K562 (cell line): ENCODE data around the gene DAB1. TPM values are rescaled to one million over a fixed set of nuclear protein-coding genes. Genes with fewer than 3 reads are reported as not detected.

Source experiments
- ATAC-seq: fragments of 200-7000 bp; cut with Tn5 transposase; 3 replicates; pipeline ENCODE4 v1.9.1; 2020; ENCODE audit warnings: moderate library complexity
- BruUV-seq: library from RNA; stranded (reverse); fragments of 400-500 nt; replicated peaks from 2 replicates; lab custom pipeline; 2021; lab: Mats Ljungman, UMichigan
- CTCF ChIA-PET: fragments of 300-600 bp; formaldehyde crosslinking; extraction: SDS; loops from one replicate; lab custom pipeline; 2021; ENCODE audit warnings: low intra/inter-chr PET ratio; lab: Yijun Ruan, JAX
- POLR2A ChIA-PET: fragments of 300-600, 350-650 bp; sonication (Branson Sonifier 250); formaldehyde crosslinking; extraction: SDS; loops from one replicate; lab custom pipeline; 2021; ENCODE audit warnings: antibody characterized with exemption, inconsistent platforms; lab: Yijun Ruan, JAX
- DNase-seq, 4 experiments: peaks; one replicate each; pipeline versions ENCODE4 v3.0.0 to v3.0.0-alpha.2; 2011 to 2018; ENCODE audit warnings: low spot score in 3 of 4, mixed read lengths in 3 of 4; ENCODE audit errors: extremely low read depth in 1 of 4
- FAIRE-seq: peaks from 2 replicates; lab custom pipeline; 2011; peaks lifted over from hg19 to GRCh38; lab: Jason Lieb, UNC
- H2AFZ ChIP-seq: 2 replicates; pipeline ENCODE4 v1.6.0; 2011; ENCODE audit warnings: low read depth, low read length, control low read depth, inconsistent platforms
- H3K27ac ChIP-seq: fragments of 200-600 bp; 3 replicates; pipeline ENCODE4 v1.8.0; 2011; ENCODE audit warnings: low read depth, mild to moderate bottlenecking, control low read depth, inconsistent platforms, low read length, moderate library complexity, mixed read lengths; ENCODE audit errors: extremely low read depth
- H3K27me3 ChIP-seq, 2 experiments: fragments of 300-600 bp in 1 of 2; 2 replicates in 1 of 2; 3 replicates in 1 of 2; pipeline versions ENCODE4 v1.6.0 to v1.8.0; 2011; ENCODE audit warnings: inconsistent platforms in 2 of 2, low read length in 2 of 2, mild to moderate bottlenecking in 1 of 2, mixed read lengths in 1 of 2, moderate library complexity in 1 of 2; ENCODE audit not compliant: control insufficient read depth in 2 of 2, insufficient read depth in 2 of 2
- H3K36me3 ChIP-seq: fragments of 300-600 bp; 3 replicates; pipeline ENCODE4 v1.8.0; 2011; ENCODE audit warnings: mild to moderate bottlenecking, low read length, inconsistent platforms; ENCODE audit not compliant: control insufficient read depth, insufficient read depth
- H3K4me1 ChIP-seq, 2 experiments: fragments of 200-600 bp in 1 of 2; replicated peaks in 1 of 2; 2 replicates in 1 of 2; 3 replicates in 1 of 2; pipeline versions ENCODE4 v1.5.1 to v1.8.0; 2011; ENCODE audit warnings: inconsistent platforms in 2 of 2, low read length in 2 of 2, mild to moderate bottlenecking in 1 of 2, mixed read lengths in 1 of 2, moderate library complexity in 1 of 2; ENCODE audit not compliant: control insufficient read depth in 2 of 2, insufficient read depth in 2 of 2
- H3K4me2 ChIP-seq: 2 replicates; pipeline ENCODE4 v1.6.1; 2011; ENCODE audit warnings: low read length, control low read depth, inconsistent platforms, mixed read lengths; ENCODE audit not compliant: insufficient read depth
- H3K4me3 ChIP-seq: fragments of 200-600 bp; sonication (generic), shearing (Covaris generic); 2 replicates; pipeline ENCODE4 v1.5.1; 2016; ENCODE audit warnings: control low read depth, inconsistent platforms
- H3K79me2 ChIP-seq: fragments of 200-600 bp; 3 replicates; pipeline ENCODE4 v1.8.0; 2011; ENCODE audit warnings: low read length, inconsistent platforms; ENCODE audit not compliant: control insufficient read depth, insufficient read depth
- H3K9ac ChIP-seq, 2 experiments: 2 replicates each; pipeline versions ENCODE4 v1.6.0 to v1.6.1; 2011; ENCODE audit warnings: low read depth in 2 of 2, low read length in 2 of 2, control low read depth in 1 of 2, inconsistent platforms in 1 of 2, mild to moderate bottlenecking in 1 of 2, mixed read lengths in 1 of 2; ENCODE audit not compliant: insufficient read depth in 1 of 2
- H3K9me1 ChIP-seq: one replicate; pipeline ENCODE4 v1.6.0; 2011; ENCODE audit warnings: inconsistent platforms, mild to moderate bottlenecking, low read length, moderate library complexity; ENCODE audit not compliant: control insufficient read depth, insufficient read depth
- H3K9me3 ChIP-seq: replicated peaks from 2 replicates; pipeline ENCODE4 v1.5.1; 2011; ENCODE audit warnings: low read depth, low read length, inconsistent platforms; ENCODE audit not compliant: control insufficient read depth, insufficient read depth
- H4K20me1 ChIP-seq: replicated peaks from 2 replicates; pipeline ENCODE4 v1.6.1; 2011; ENCODE audit warnings: low read length, inconsistent platforms, mixed read lengths; ENCODE audit not compliant: control insufficient read depth, insufficient read depth
- C11orf30 ChIP-seq: fragments of 450-650 bp; IDR thresholded peaks from 2 replicates; pipeline ENCODE4 v1.6.1; 2016; ENCODE audit warnings: low read depth, mild to moderate bottlenecking
- MEF2A ChIP-seq: IDR thresholded peaks from 2 replicates; pipeline ENCODE4 v1.6.1; 2011; ENCODE audit warnings: low read depth, mild to moderate bottlenecking, low read length, moderate library complexity; ENCODE audit not compliant: control insufficient read depth
- MIER1 ChIP-seq: fragments of 450-650 bp; IDR thresholded peaks from 2 replicates; pipeline ENCODE4 v1.6.1; 2016; ENCODE audit warnings: antibody characterized with exemption, mild to moderate bottlenecking, low read depth
- TCF7 ChIP-seq: sonication (generic); IDR thresholded peaks from 2 replicates; pipeline ENCODE4 v1.6.1; 2016; ENCODE audit warnings: antibody characterized with exemption, borderline replicate concordance
- ZNF224 ChIP-seq: sonication (generic); formaldehyde crosslinking; IDR thresholded peaks from 2 replicates; pipeline ENCODE4 v1.8.0; 2022; ENCODE audit warnings: mild to moderate bottlenecking, missing genetic modification reagents
- ZNF24 ChIP-seq: fragments of 450-650 bp; IDR thresholded peaks from 2 replicates; pipeline ENCODE4 v1.6.1; 2016
- ZNF324 ChIP-seq: fragments of 250-450 bp; sonication (Bioruptor Pico); IDR thresholded peaks from 2 replicates; pipeline ENCODE4 v1.4.0; 2020; ENCODE audit warnings: mild to moderate bottlenecking
- WGBS: fragments of 100-300 bp; shearing (Covaris generic); methylation state at CpG from one replicate; pipeline ENCODE4 v1.1.6; 2016; ENCODE audit warnings: low coverage, mixed read lengths; ENCODE audit not compliant: insufficient coverage; ENCODE audit errors: missing lambda C conversion rate; 5-methylcytosine and 5-hydroxymethylcytosine counted together
- in situ Hi-C: fragments of 300-500 bp; cut with MboI; formaldehyde crosslinking; loops from 4 replicates; pipeline ENCODE4 v1.15.0; 2018; ENCODE audit warnings: inconsistent platforms, mixed read lengths
- intact Hi-C: fragments of 100-400 bp; cut with micrococcal nuclease; formaldehyde crosslinking; loops from 2 replicates; pipeline ENCODE4 v1.14.2; 2022
- polyA plus RNA-seq, 8 experiments: library from polyadenylated mRNA; depleted of rRNA in 4 of 8; stranded (reverse) in 5 of 8; unstranded in 3 of 8; fragments of >200 nt; fragmentation: Nextera tagmentation in 2 of 8; fragmentation: Illumina TruSeq in 1 of 8; extraction: Ambion mirVana in 2 of 8; extraction: Trizol in 1 of 8; gene quantifications; 2 replicates each; pipeline versions ENCODE4 v1.2.1 to v1.2.3, GENCODE V29; 2011 to 2014; ENCODE audit warnings: inconsistent platforms in 1 of 8, missing spikeins in 1 of 8
- total RNA-seq, 7 experiments: library from RNA; depleted of rRNA in 6 of 7; stranded (reverse); fragments of >200 nt in 6 of 7; fragmentation: Illumina TruSeq in 2 of 7; extraction: Trizol in 2 of 7; gene quantifications; 2 replicates each; pipeline versions ENCODE4 v1.2.1 to v1.2.3, GENCODE V29; 2011 to 2021; ENCODE audit warnings: low replicate concordance in 1 of 7
- TF ChIP-seq, protein P1 (sequence below): sonication (generic); formaldehyde crosslinking; IDR thresholded peaks from 2 replicates; pipeline ENCODE4 v1.8.0; 2023; ENCODE audit warnings: missing genetic modification reagents, mild to moderate bottlenecking, borderline replicate concordance
- TF ChIP-seq, protein P2 (sequence below): fragments of 250-450 bp; sonication (Bioruptor Pico); IDR thresholded peaks from 2 replicates; pipeline ENCODE4 v1.9.0; 2021; ENCODE audit warnings: mild to moderate bottlenecking
- TF ChIP-seq, protein P3 (sequence below): sonication (generic); formaldehyde crosslinking; IDR thresholded peaks from 2 replicates; pipeline ENCODE4 v1.8.1; 2023; ENCODE audit warnings: mild to moderate bottlenecking, missing genetic modification reagents

DAB1 gene
- total and polyA plus RNA-seq, 9 of the 15 experiments (the other 6 are each of a cell fraction or from before 2014, with no cell fraction given): not detected

DNA sequence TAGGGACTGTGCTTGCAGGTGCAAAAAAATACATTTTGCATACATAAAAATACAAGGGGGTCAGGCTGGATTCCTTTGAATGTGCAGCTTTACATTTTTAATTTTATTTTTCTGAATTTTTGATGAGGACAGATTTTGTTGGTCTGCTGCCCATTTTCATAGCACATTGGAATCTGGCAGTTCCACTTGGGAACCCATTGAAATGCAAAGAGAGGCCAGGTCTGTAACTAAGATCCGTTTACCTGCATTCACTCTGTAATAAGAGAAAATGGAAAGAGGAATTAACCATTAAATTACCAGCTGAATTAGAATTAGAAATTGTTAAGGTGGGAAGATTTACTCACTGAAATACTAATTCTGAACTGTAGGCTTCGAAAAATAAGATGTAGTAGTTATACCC is 221.6 kb downstream of the DAB1 start:
- no peak for FAIRE-seq

More for the DNA sequence above, 221.6 kb downstream of the DAB1 start:
- ChIA-PET POLR2A (interaction anchor here (0.6 kb wide), 1 partner anchor 161 kb away, joined by 3 read pairs; no protein-coding TSS in a partner anchor), CTCF (no interaction called here)
- H2AFZ ChIP-seq: no peak overlapping the region
- H3K9me3 ChIP-seq: no peaks in the 10 kb centered on the region
- H3K27me3 ChIP-seq: no peaks in the 10 kb centered on the region; a peak in 1 of 5 replicates
- WGBS: 0% methylated on average over 2 of the region's 2 CpGs
- no peak overlapping the region for H3K27ac ChIP-seq
- intact Hi-C loops: no loop called here
- H3K4me2 ChIP-seq: no peak overlapping the region
- DNase-seq (no peak), ATAC-seq (no peak)
- H3K4me3 ChIP-seq: no peak overlapping the region
- H3K9me1 ChIP-seq: no peaks in the 10 kb centered on the region
- peaks cover 0 to 4% of the 10 kb centered on the region in 2 experiments; a peak in 3 of 5 replicates for H3K4me1 ChIP-seq
- no peak overlapping the region for H3K9ac ChIP-seq
- in situ Hi-C loops: no loop called here
- BruUV-seq: no TSS peak
- TF ChIP-seq, protein P1, sequence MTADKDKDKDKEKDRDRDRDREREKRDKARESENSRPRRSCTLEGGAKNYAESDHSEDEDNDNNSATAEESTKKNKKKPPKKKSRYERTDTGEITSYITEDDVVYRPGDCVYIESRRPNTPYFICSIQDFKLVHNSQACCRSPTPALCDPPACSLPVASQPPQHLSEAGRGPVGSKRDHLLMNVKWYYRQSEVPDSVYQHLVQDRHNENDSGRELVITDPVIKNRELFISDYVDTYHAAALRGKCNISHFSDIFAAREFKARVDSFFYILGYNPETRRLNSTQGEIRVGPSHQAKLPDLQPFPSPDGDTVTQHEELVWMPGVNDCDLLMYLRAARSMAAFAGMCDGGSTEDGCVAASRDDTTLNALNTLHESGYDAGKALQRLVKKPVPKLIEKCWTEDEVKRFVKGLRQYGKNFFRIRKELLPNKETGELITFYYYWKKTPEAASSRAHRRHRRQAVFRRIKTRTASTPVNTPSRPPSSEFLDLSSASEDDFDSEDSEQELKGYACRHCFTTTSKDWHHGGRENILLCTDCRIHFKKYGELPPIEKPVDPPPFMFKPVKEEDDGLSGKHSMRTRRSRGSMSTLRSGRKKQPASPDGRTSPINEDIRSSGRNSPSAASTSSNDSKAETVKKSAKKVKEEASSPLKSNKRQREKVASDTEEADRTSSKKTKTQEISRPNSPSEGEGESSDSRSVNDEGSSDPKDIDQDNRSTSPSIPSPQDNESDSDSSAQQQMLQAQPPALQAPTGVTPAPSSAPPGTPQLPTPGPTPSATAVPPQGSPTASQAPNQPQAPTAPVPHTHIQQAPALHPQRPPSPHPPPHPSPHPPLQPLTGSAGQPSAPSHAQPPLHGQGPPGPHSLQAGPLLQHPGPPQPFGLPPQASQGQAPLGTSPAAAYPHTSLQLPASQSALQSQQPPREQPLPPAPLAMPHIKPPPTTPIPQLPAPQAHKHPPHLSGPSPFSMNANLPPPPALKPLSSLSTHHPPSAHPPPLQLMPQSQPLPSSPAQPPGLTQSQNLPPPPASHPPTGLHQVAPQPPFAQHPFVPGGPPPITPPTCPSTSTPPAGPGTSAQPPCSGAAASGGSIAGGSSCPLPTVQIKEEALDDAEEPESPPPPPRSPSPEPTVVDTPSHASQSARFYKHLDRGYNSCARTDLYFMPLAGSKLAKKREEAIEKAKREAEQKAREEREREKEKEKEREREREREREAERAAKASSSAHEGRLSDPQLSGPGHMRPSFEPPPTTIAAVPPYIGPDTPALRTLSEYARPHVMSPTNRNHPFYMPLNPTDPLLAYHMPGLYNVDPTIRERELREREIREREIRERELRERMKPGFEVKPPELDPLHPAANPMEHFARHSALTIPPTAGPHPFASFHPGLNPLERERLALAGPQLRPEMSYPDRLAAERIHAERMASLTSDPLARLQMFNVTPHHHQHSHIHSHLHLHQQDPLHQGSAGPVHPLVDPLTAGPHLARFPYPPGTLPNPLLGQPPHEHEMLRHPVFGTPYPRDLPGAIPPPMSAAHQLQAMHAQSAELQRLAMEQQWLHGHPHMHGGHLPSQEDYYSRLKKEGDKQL (CRISPR knock-in tag): no peak
- TF ChIP-seq ZNF324: no peak
- TF ChIP-seq C11orf30: no peak
- TF ChIP-seq ZNF224 (CRISPR knock-in tag): no peak
- TF ChIP-seq MEF2A: no peak
- TF ChIP-seq, protein P2, sequence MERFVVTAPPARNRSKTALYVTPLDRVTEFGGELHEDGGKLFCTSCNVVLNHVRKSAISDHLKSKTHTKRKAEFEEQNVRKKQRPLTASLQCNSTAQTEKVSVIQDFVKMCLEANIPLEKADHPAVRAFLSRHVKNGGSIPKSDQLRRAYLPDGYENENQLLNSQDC: no peak
- no peak for TF ChIP-seq MIER1
- TF ChIP-seq, protein P3, sequence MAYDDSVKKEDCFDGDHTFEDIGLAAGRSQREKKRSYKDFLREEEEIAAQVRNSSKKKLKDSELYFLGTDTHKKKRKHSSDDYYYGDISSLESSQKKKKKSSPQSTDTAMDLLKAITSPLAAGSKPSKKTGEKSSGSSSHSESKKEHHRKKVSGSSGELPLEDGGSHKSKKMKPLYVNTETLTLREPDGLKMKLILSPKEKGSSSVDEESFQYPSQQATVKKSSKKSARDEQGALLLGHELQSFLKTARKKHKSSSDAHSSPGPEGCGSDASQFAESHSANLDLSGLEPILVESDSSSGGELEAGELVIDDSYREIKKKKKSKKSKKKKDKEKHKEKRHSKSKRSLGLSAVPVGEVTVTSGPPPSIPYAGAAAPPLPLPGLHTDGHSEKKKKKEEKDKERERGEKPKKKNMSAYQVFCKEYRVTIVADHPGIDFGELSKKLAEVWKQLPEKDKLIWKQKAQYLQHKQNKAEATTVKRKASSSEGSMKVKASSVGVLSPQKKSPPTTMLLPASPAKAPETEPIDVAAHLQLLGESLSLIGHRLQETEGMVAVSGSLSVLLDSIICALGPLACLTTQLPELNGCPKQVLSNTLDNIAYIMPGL (CRISPR knock-in tag): no peak
- no peak for TF ChIP-seq TCF7
- no peak for TF ChIP-seq ZNF24
- H3K36me3 ChIP-seq: no peaks in the 10 kb centered on the region
- H3K79me2 ChIP-seq: no peaks in the 10 kb centered on the region
- H4K20me1 ChIP-seq: no peaks in the 10 kb centered on the region
